HepG2 (cell line): ENCODE results near the gene MOG. TPM values are rescaled to one million over a fixed set of nuclear protein-coding genes. Genes with fewer than 3 reads are reported as not detected.

ENCODE experiments used
- ATF5 ChIP-seq: sonication (generic); formaldehyde crosslinking; IDR thresholded peaks from 2 replicates; pipeline ENCODE4 v1.4.0; 2020; ENCODE audit warnings: mild to moderate bottlenecking, low read depth, missing genetic modification reagents
- BCLAF1 ChIP-seq: fragments of 450-650 bp; IDR thresholded peaks from 2 replicates; pipeline ENCODE4 v1.6.1; 2017; ENCODE audit warnings: mild to moderate bottlenecking
- CHCHD3 ChIP-seq: sonication (generic); formaldehyde crosslinking; IDR thresholded peaks from 2 replicates; pipeline ENCODE4 v1.8.0; 2022; ENCODE audit warnings: mild to moderate bottlenecking, missing genetic modification reagents, moderate library complexity
- CREB3 ChIP-seq: sonication (generic); formaldehyde crosslinking; IDR thresholded peaks from 2 replicates; pipeline ENCODE4 v1.5.0; 2020; ENCODE audit warnings: missing genetic modification reagents
- GABPA ChIP-seq, 2 experiments: IDR thresholded peaks; 2 replicates each; pipeline ENCODE4 v1.6.1; 2011 to 2016; ENCODE audit warnings: low read depth in 2 of 2, low read length in 1 of 2, missing biosample characterization in 1 of 2, missing genetic modification characterization in 1 of 2
- HDAC2 ChIP-seq: sonication (generic); formaldehyde crosslinking; IDR thresholded peaks from 2 replicates; pipeline ENCODE4 v1.4.0; 2020; ENCODE audit warnings: missing genetic modification reagents
- HNRNPK ChIP-seq: fragments of 200-400 bp; formaldehyde crosslinking; IDR thresholded peaks from 2 replicates; pipeline ENCODE4 v1.6.1; 2018; ENCODE audit warnings: low read length, low read depth, moderate library complexity, mild to moderate bottlenecking; ENCODE audit not compliant: poor library complexity, severe bottlenecking
- IRF9 ChIP-seq: sonication (generic); formaldehyde crosslinking; IDR thresholded peaks from 2 replicates; pipeline ENCODE4 v1.8.0; 2022; ENCODE audit warnings: missing genetic modification reagents, mild to moderate bottlenecking, borderline replicate concordance
- MTA1 ChIP-seq: sonication (generic); formaldehyde crosslinking; IDR thresholded peaks from 2 replicates; pipeline ENCODE4 v1.4.0; 2020; ENCODE audit warnings: missing genetic modification reagents, mild to moderate bottlenecking, borderline replicate concordance
- NR2C2 ChIP-seq: sonication (generic); formaldehyde crosslinking; IDR thresholded peaks from 2 replicates; pipeline ENCODE4 v1.4.0; 2020; ENCODE audit warnings: missing genetic modification reagents, mild to moderate bottlenecking, moderate library complexity, borderline replicate concordance
- PAF1 ChIP-seq: IDR thresholded peaks from 2 replicates; pipeline ENCODE4 v1.6.1; 2016; ENCODE audit warnings: missing genetic modification reagents, missing compliant biosample characterization
- PATZ1 ChIP-seq: sonication (generic); formaldehyde crosslinking; IDR thresholded peaks from 2 replicates; pipeline ENCODE4 v1.4.0; 2020; ENCODE audit warnings: missing genetic modification reagents
- PTBP1 ChIP-seq: fragments of 200-400 bp; formaldehyde crosslinking; IDR thresholded peaks from 2 replicates; pipeline ENCODE4 v1.6.1; 2018; ENCODE audit warnings: low read length, low read depth; ENCODE audit not compliant: poor library complexity, severe bottlenecking
- SETDB1 ChIP-seq: sonication (generic); formaldehyde crosslinking; IDR thresholded peaks from 2 replicates; pipeline ENCODE4 v1.5.1; 2020; ENCODE audit warnings: missing genetic modification reagents, mild to moderate bottlenecking, borderline replicate concordance
- XRCC5 ChIP-seq: fragments of 200-400 bp; formaldehyde crosslinking; optimal IDR thresholded peaks from 2 replicates; pipeline ENCODE3; 2017; ENCODE audit warnings: mild to moderate bottlenecking, low read length
- ZBTB21 ChIP-seq: sonication (generic); formaldehyde crosslinking; IDR thresholded peaks from 2 replicates; pipeline ENCODE4 v1.4.0; 2020; ENCODE audit warnings: missing genetic modification reagents
- ZNF292 ChIP-seq: sonication (generic); formaldehyde crosslinking; IDR thresholded peaks from 2 replicates; pipeline ENCODE4 v1.8.1; 2022; ENCODE audit warnings: mild to moderate bottlenecking, low read depth, missing genetic modification reagents, borderline replicate concordance
- ZNF501 ChIP-seq: sonication (generic); formaldehyde crosslinking; IDR thresholded peaks from 2 replicates; pipeline ENCODE4 v1.5.1; 2020; ENCODE audit warnings: mild to moderate bottlenecking, moderate library complexity, missing genetic modification reagents
- ZNF570 ChIP-seq: sonication (generic); formaldehyde crosslinking; IDR thresholded peaks from 2 replicates; pipeline ENCODE4 v1.4.0; 2020; ENCODE audit warnings: mild to moderate bottlenecking, missing genetic modification reagents, borderline replicate concordance
- ZNF652 ChIP-seq: IDR thresholded peaks from 2 replicates; pipeline ENCODE4 v1.6.1; 2016; ENCODE audit warnings: low read depth, borderline replicate concordance
- polyA plus RNA-seq, 8 experiments: library from polyadenylated mRNA; depleted of rRNA in 3 of 8; stranded (reverse) in 7 of 8; unstranded in 1 of 8; fragments of >200 nt; fragmentation: Illumina TruSeq in 4 of 8; extraction: Trizol in 4 of 8; gene quantifications; 2 replicates each; pipeline versions ENCODE4 v1.2.1 to v1.2.3, GENCODE V29; 2011 to 2016; ENCODE audit warnings: low read depth in 4 of 8, missing spikeins in 1 of 8, mixed read lengths in 1 of 8; ENCODE audit not compliant: insufficient read depth in 1 of 8
- total RNA-seq, 5 experiments: library from RNA; depleted of rRNA; stranded (reverse); fragments of >200 nt; fragmentation: Illumina TruSeq; extraction: Trizol; gene quantifications; 2 replicates each; pipeline ENCODE4 v1.2.3, GENCODE V29; 2016; ENCODE audit warnings: low read depth in 1 of 5

MOG gene
- total and polyA plus RNA-seq, 2 of the 13 experiments (the other 11 are each of a cell fraction or from before 2014, with no cell fraction given), result not detected

- TF ChIP-seq CREB3 (no peak), PAF1 (no peak), SETDB1 (no peak), PATZ1 (peak; percentile 16; the same call in 1 of the 2 replicates), CHCHD3 (CRISPR knock-in tag) (0 out of 2 replicates have a peak, but pooled peaks have one; percentile 57), BCLAF1 (no peak), MTA1 (CRISPR knock-in tag) (no peak), NR2C2 (CRISPR knock-in tag) (no peak), PTBP1 (no peak), XRCC5 (no peak), IRF9 (no peak), HDAC2 (CRISPR knock-in tag) (no peak), ZNF501 (CRISPR knock-in tag) (no peak), ZNF652 (no peak), ZNF570 (CRISPR knock-in tag) (no peak), HNRNPK (peak; percentile 91), ATF5 (CRISPR knock-in tag) (no peak), GABPA (IDR thresholded peaks at IDR 0.05; ENCODE audit: low read depth, low read length) (no peak), GABPA (CRISPR knock-in tag; IDR thresholded peaks at IDR 0.05; ENCODE audit: low read depth) (0 out of 2 replicates have a peak, but pooled peaks have one; percentile 18), ZBTB21 (CRISPR knock-in tag) (no peak), ZNF292 (CRISPR knock-in tag) (no peak)
These were observed 23.9 kb upstream of the MOG start, which contains the start of gene GABBR1 (continued) for GRCh38 chr6:29632789-29633533.
